ENCODE measurements around the gene BTBD9.
"Not testable (repeated sequence)": the region's sequence is repeated elsewhere in the genome, so short reads cannot be mapped to it uniquely, and the experiment has no call there.

BTBD9 gene

GRCh38 chr6:38134704-38135088, 505.0 kb downstream of the BTBD9 start:
- DNase-seq = no peak

GRCh38 chr6:38133932-38134703, 505.6 kb downstream of the BTBD9 start:
- no peak for DNase-seq

DNA sequence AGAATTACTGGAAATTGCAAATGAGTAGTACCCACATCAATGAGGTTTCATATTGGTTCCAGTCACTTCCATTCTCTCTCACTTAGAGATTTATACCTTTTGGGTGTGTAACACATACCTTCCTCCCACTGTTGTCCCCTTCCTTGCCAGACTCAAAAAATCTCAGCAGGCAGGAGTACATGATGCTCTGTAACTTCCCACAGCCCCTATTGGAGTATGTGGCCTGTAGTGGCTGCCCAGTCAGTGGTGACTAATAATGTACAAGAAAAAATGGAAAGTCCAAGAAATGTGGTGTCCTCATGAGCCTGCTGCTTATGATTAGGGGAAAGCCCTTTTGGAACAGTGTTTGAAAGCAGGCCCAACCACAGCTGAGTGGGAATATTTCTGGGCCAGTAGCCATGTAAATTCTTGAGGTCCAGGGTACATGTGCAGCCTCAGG, 508.2 kb downstream of the BTBD9 start:
- no peak for DNase-seq

DNA sequence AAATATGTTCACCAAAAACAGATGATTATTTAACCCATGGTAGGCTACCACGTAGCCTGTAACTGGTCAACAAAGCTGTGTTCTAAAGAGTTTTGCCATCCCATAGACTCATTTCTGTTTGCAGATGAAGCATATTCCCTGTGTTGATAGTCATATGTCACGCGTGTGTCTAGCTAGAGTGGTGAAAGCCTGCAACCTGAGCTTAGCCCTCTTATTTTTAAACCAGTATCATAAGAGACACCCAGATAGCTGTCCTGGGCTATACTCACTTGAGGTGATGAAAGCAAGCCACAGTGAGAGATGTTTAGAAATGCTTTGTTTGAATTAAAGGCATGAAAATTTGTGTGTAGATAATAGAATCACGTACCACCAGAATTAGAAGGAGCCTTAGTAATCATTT, 512.4 kb downstream of the BTBD9 start:
- no peak for DNase-seq

DNA sequence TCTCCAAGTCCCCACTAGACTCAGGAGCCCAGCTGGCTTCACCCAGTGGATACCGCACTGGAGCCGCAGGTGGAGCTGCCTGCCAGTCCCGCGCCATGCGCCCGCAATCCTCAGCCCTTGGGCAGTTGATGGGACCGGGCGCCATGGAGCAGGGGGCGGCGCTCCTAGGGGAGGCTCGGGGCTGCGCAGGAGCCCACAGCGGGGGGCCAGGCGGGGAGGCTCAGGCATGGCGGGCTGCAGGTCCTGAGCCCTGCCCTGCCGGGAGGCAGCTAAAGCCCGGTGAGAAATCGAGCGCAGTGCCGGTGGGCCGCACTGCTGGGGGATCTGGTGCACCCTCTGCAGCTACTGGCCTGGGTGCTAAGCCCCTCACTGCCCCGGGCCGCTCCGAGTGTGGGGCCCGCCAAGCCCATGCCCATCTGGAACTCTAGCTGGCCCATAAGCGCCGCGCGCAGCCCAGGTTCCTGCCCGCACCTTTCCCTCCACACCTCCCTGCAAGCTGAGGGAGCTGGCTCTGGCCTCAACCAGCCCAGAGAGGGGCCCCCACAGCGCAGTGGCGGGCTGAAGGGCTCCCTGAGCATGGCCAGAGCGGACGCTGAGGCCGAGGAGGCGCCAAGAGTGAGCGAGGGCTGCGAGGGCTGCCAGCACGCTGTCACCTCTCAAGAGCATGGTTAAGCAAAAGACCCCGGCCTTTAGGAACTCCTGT, 515.4 kb downstream of the BTBD9 start:
- not testable (repeated sequence) for DNase-seq

DNA sequence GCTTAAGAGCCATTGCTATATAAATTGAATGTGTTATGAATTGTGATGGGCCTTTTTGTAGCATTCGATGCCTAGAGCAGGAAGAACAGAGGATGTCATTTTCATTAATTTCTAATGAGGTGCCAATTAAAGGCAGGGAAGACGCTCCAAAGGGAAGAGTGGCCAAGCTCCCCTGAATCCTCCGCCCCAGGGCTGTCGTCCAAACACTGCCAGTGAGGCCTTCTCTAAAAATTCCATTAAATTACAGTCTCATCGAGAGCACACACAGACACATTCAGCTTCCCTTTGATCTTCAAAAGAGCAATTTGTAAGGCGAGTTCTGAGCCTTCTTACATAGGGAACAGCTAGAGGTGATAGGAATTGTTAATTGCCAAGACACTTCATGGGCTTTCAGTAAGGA, 520.2 kb downstream of the BTBD9 start:
- DNase-seq = no peak

- no peak for DNase-seq
Observed at GRCh38 chr6:38118791-38119365, 520.9 kb downstream of the BTBD9 start.

All from KG1 (cell line).